H1 (cell line): Measurements from ENCODE around the gene DPYD. TPM values are rescaled to one million over a fixed set of nuclear protein-coding genes. Genes with fewer than 3 reads are reported as not detected.

Source experiments
- CTCF ChIA-PET: fragments of 300-600 bp; sonication (Branson Sonifier 250); formaldehyde crosslinking; loops from one replicate; lab custom pipeline; 2021; ENCODE audit not compliant: partially characterized antibody; lab: Charles Lee
- POLR2A ChIA-PET: fragments of 300-600 bp; sonication (Branson Sonifier 250); formaldehyde crosslinking; loops from one replicate; lab custom pipeline; 2021; ENCODE audit warnings: inconsistent platforms; ENCODE audit not compliant: partially characterized antibody; lab: Charles Lee
- DNase-seq, 2 experiments: peaks; one replicate each; pipeline versions ENCODE4 v3.0.0 to v3.0.0-alpha.2; 2010 to 2022; ENCODE audit warnings: low spot score in 2 of 2, low read depth in 1 of 2, mixed read lengths in 1 of 2
- FAIRE-seq: peaks from 2 replicates; lab custom pipeline; 2011; peaks lifted over from hg19 to GRCh38; lab: Jason Lieb, UNC
- H2AFZ ChIP-seq: 2 replicates; pipeline ENCODE4 v1.8.1; 2012; ENCODE audit warnings: low read length, inconsistent platforms
- H2AK5ac ChIP-seq: 2 replicates; pipeline ENCODE4 v1.6.1; 2013; ENCODE audit warnings: low read depth, low read length
- H2BK120ac ChIP-seq: replicated peaks from 2 replicates; pipeline ENCODE3; 2013; ENCODE audit warnings: low read depth, low read length, inconsistent platforms
- H2BK12ac ChIP-seq: 2 replicates; pipeline ENCODE4 v1.6.1; 2013; ENCODE audit warnings: low read depth, low read length
- H2BK15ac ChIP-seq: 2 replicates; pipeline ENCODE4 v1.6.1; 2013; ENCODE audit warnings: low read length
- H2BK20ac ChIP-seq: 2 replicates; pipeline ENCODE4 v1.6.1; 2013; ENCODE audit warnings: low read length
- H2BK5ac ChIP-seq: 2 replicates; pipeline ENCODE4 v1.6.1; 2013; ENCODE audit warnings: low read depth, low read length
- H3K14ac ChIP-seq: 2 replicates; pipeline ENCODE4 v1.6.1; 2013; ENCODE audit warnings: inconsistent platforms; ENCODE audit not compliant: insufficient read length
- H3K18ac ChIP-seq: 2 replicates; pipeline ENCODE4 v1.6.1; 2013; ENCODE audit warnings: low read length; ENCODE audit errors: extremely low read depth
- H3K23ac ChIP-seq: 2 replicates; pipeline ENCODE4 v1.6.1; 2013; ENCODE audit warnings: inconsistent platforms; ENCODE audit not compliant: insufficient read length
- H3K23me2 ChIP-seq: 2 replicates; pipeline ENCODE4 v1.6.1; 2013; ENCODE audit warnings: low read depth, low read length
- H3K27ac ChIP-seq: 2 replicates; pipeline ENCODE4 v1.6.1; 2011; ENCODE audit warnings: low read depth, low read length, inconsistent platforms
- H3K27me3 ChIP-seq, 4 experiments: replicated peaks in 1 of 4; 1 replicate in 1 of 4; 2 replicates in 3 of 4; pipeline versions ENCODE4 v1.6.1 to v1.8.1; 2011 to 2013; ENCODE audit warnings: low read length in 3 of 4, mild to moderate bottlenecking in 3 of 4, inconsistent platforms in 2 of 4, mixed read lengths in 2 of 4, moderate library complexity in 1 of 4; ENCODE audit not compliant: control insufficient read depth in 3 of 4, insufficient read depth in 3 of 4; ENCODE audit errors: extremely low read depth in 1 of 4
- H3K36me3 ChIP-seq, 4 experiments: 2 replicates each; pipeline versions ENCODE4 v1.6.1 to v1.8.1; 2011 to 2013; ENCODE audit warnings: mild to moderate bottlenecking in 4 of 4, low read length in 3 of 4, moderate library complexity in 2 of 4, control low read depth in 1 of 4, inconsistent platforms in 1 of 4; ENCODE audit not compliant: insufficient read depth in 4 of 4, control insufficient read depth in 2 of 4
- H3K4ac ChIP-seq: replicated peaks from 2 replicates; pipeline ENCODE3; 2013; ENCODE audit warnings: low read length, low read depth, mixed read lengths, inconsistent platforms; ENCODE audit not compliant: insufficient read length
- H3K4me1 ChIP-seq, 4 experiments: replicated peaks in 1 of 4; 1 replicate in 1 of 4; 2 replicates in 3 of 4; pipeline versions ENCODE4 v1.6.1 to v1.8.1; 2011 to 2013; ENCODE audit warnings: low read length in 3 of 4, inconsistent platforms in 2 of 4, mixed read lengths in 1 of 4; ENCODE audit not compliant: insufficient read depth in 4 of 4, control insufficient read depth in 3 of 4
- H3K4me2 ChIP-seq, 2 experiments: 2 replicates each; pipeline versions ENCODE4 v1.6.1 to v1.8.1; 2011 to 2013; ENCODE audit warnings: low read depth in 2 of 2, low read length in 2 of 2, control low read depth in 1 of 2, inconsistent platforms in 1 of 2, mild to moderate bottlenecking in 1 of 2; ENCODE audit not compliant: insufficient read depth in 1 of 2
- H3K4me3 ChIP-seq, 4 experiments: fragments of 200-600, 300-600 bp in 1 of 4; sonication (generic), shearing (Covaris generic), sonication (Bioruptor Twin) in 1 of 4; 2 replicates each; pipeline versions ENCODE4 v1.5.1 to v1.8.1; 2011 to 2016; ENCODE audit warnings: low read length in 4 of 4, low read depth in 3 of 4, control low read depth in 2 of 4, inconsistent platforms in 2 of 4, mild to moderate bottlenecking in 2 of 4, mixed read lengths in 1 of 4, moderate library complexity in 1 of 4; ENCODE audit not compliant: insufficient read depth in 2 of 4; ENCODE audit errors: extremely low read depth in 1 of 4
- H3K56ac ChIP-seq: replicated peaks from 2 replicates; pipeline ENCODE3; 2013; ENCODE audit warnings: low read depth, mild to moderate bottlenecking, mixed read lengths, low read length, inconsistent platforms; ENCODE audit not compliant: insufficient read length
- H3K79me1 ChIP-seq: 2 replicates; pipeline ENCODE4 v1.6.1; 2013; ENCODE audit warnings: low read depth, low read length, control low read depth
- H3K79me2 ChIP-seq, 2 experiments: 2 replicates each; pipeline versions ENCODE4 v1.6.1 to v1.8.1; 2012 to 2013; ENCODE audit warnings: low read length in 2 of 2, mild to moderate bottlenecking in 2 of 2, inconsistent platforms in 1 of 2; ENCODE audit not compliant: insufficient read depth in 2 of 2, control insufficient read depth in 1 of 2
- H3K9ac ChIP-seq, 4 experiments: replicated peaks in 1 of 4; 1 replicate in 1 of 4; 2 replicates in 3 of 4; pipeline versions ENCODE4 v1.6.1 to v1.8.1; 2011 to 2013; ENCODE audit warnings: low read depth in 3 of 4, low read length in 3 of 4, control low read depth in 2 of 4, mild to moderate bottlenecking in 2 of 4, moderate library complexity in 2 of 4, inconsistent platforms in 1 of 4; ENCODE audit errors: extremely low read depth in 1 of 4
- H3K9me3 ChIP-seq, 2 experiments: 2 replicates each; pipeline versions ENCODE4 v1.6.1 to v1.8.1; 2012 to 2013; ENCODE audit warnings: mild to moderate bottlenecking in 2 of 2, moderate library complexity in 2 of 2, control low read depth in 1 of 2, inconsistent platforms in 1 of 2, low read depth in 1 of 2, low read length in 1 of 2, mixed read lengths in 1 of 2; ENCODE audit not compliant: insufficient read depth in 2 of 2
- H4K20me1 ChIP-seq, 2 experiments: replicated peaks in 1 of 2; 2 replicates each; pipeline versions ENCODE3 to v1.8.1; 2011 to 2013; ENCODE audit warnings: inconsistent platforms in 2 of 2, low read length in 2 of 2, mild to moderate bottlenecking in 1 of 2; ENCODE audit not compliant: insufficient read depth in 2 of 2, control insufficient read depth in 1 of 2
- H4K5ac ChIP-seq: 2 replicates; pipeline ENCODE4 v1.6.1; 2013; ENCODE audit warnings: low read length, low read depth, mixed read lengths, inconsistent platforms; ENCODE audit not compliant: insufficient read length
- H4K8ac ChIP-seq: 2 replicates; pipeline ENCODE4 v1.8.0; 2013; ENCODE audit warnings: mild to moderate bottlenecking, moderate library complexity, low read length, inconsistent platforms; ENCODE audit not compliant: insufficient read depth; ENCODE audit errors: extremely low read depth
- H4K91ac ChIP-seq: replicated peaks from 2 replicates; pipeline ENCODE3; 2013; ENCODE audit warnings: low read length, mixed read lengths, inconsistent platforms; ENCODE audit not compliant: insufficient read length
- BRCA1 ChIP-seq: IDR thresholded peaks from 2 replicates; pipeline ENCODE4 v1.6.1; 2012; ENCODE audit warnings: low read depth, low read length, improper control_type of control experiment
- EP300 ChIP-seq, 2 experiments: IDR thresholded peaks; 1 replicate in 1 of 2; 2 replicates in 1 of 2; pipeline ENCODE4 v1.6.1; 2011 to 2012; ENCODE audit warnings: low read depth in 2 of 2, low read length in 2 of 2, mild to moderate bottlenecking in 2 of 2, borderline replicate concordance in 1 of 2, inconsistent platforms in 1 of 2, moderate library complexity in 1 of 2
- GTF2F1 ChIP-seq: IDR thresholded peaks from 2 replicates; pipeline ENCODE4 v1.6.1; 2012; ENCODE audit warnings: low read depth, low read length, improper control_type of control experiment, borderline replicate concordance
- HDAC2 ChIP-seq, 2 experiments: fragments of 300-600 bp in 1 of 2; sonication (generic) in 1 of 2; IDR thresholded peaks; 2 replicates each; pipeline ENCODE4 v1.6.1; 2011 to 2012; ENCODE audit warnings: low read depth in 2 of 2, low read length in 2 of 2, mild to moderate bottlenecking in 2 of 2, moderate library complexity in 2 of 2, borderline replicate concordance in 1 of 2, inconsistent platforms in 1 of 2
- JUN ChIP-seq: IDR thresholded peaks from 2 replicates; pipeline ENCODE4 v1.6.1; 2011; ENCODE audit warnings: low read depth, mild to moderate bottlenecking, improper control_type of control experiment, low read length
- KDM1A ChIP-seq: fragments of 200-600, 300-600 bp; sonication (generic); IDR thresholded peaks from 2 replicates; pipeline ENCODE4 v1.7.1; 2016; ENCODE audit warnings: mild to moderate bottlenecking, low read length, borderline replicate concordance
- MAFK ChIP-seq: IDR thresholded peaks from 2 replicates; pipeline ENCODE4 v1.6.1; 2012; ENCODE audit warnings: low read depth, mild to moderate bottlenecking, improper control_type of control experiment, low read length
- NANOG ChIP-seq: IDR thresholded peaks from 2 replicates; pipeline ENCODE4 v1.6.1; 2011; ENCODE audit warnings: low read length, low read depth, mild to moderate bottlenecking, inconsistent platforms; ENCODE audit not compliant: insufficient read depth, poor library complexity, severe bottlenecking
- POLR2AphosphoS5 ChIP-seq: IDR thresholded peaks from 2 replicates; pipeline ENCODE4 v1.6.1; 2011; ENCODE audit warnings: low read depth, low read length
- RXRA ChIP-seq: IDR thresholded peaks from 2 replicates; pipeline ENCODE4 v1.6.1; 2011; ENCODE audit warnings: low read depth, mild to moderate bottlenecking, low read length, moderate library complexity; ENCODE audit not compliant: insufficient read depth
- SP1 ChIP-seq: IDR thresholded peaks from 2 replicates; pipeline ENCODE4 v1.6.1; 2011; ENCODE audit warnings: low read depth, low read length
- SP2 ChIP-seq: IDR thresholded peaks from 2 replicates; pipeline ENCODE4 v1.6.1; 2012; ENCODE audit warnings: mild to moderate bottlenecking, low read length, inconsistent platforms
- SP4 ChIP-seq: IDR thresholded peaks from 2 replicates; pipeline ENCODE4 v1.6.1; 2012; ENCODE audit warnings: low read length, inconsistent platforms
- TAF7 ChIP-seq: optimal IDR thresholded peaks from 2 replicates; pipeline ENCODE3; 2011; ENCODE audit warnings: low read depth, mild to moderate bottlenecking, inconsistent platforms, low read length, moderate library complexity, borderline replicate concordance
- TEAD4 ChIP-seq: IDR thresholded peaks from 2 replicates; pipeline ENCODE4 v1.6.1; 2012; ENCODE audit warnings: low read depth, low read length, inconsistent platforms, mixed read lengths
- WGBS, 2 experiments: shearing (Covaris generic) in 1 of 2; methylation state at CpG; one replicate each; pipeline versions ENCODE4 v1.1.6 to v1.1.7; 2013 to 2015; ENCODE audit warnings: low lambda C conversion rate in 2 of 2, mixed read lengths in 2 of 2, inconsistent platforms in 1 of 2, low coverage in 1 of 2, missing lambda C conversion rate in 1 of 2; ENCODE audit not compliant: insufficient replicate concordance in 2 of 2, insufficient coverage in 1 of 2, insufficient read length in 1 of 2; ENCODE audit errors: extremely low coverage in 1 of 2, missing lambda C conversion rate in 1 of 2; 5-methylcytosine and 5-hydroxymethylcytosine counted together
- polyA plus RNA-seq, 7 experiments: library from polyadenylated mRNA; depleted of rRNA in 3 of 7; stranded (reverse) in 5 of 7; unstranded in 2 of 7; fragments of >200 nt in 5 of 7; fragments of 200-250 nt in 2 of 7; gene quantifications; 1 replicate in 5 of 7; 2 replicates in 1 of 7; 4 replicates in 1 of 7; pipeline versions ENCODE4 v1.2.1 to v1.2.3, GENCODE V29; 2011 to 2013; ENCODE audit warnings: missing spikeins in 2 of 7, mixed read lengths in 2 of 7
- total RNA-seq: library from RNA; stranded (reverse); fragmentation: NEBNext Ultra II Directional; extraction: Animal tissue kit (Norgen Biotek cat#: 25700); gene quantifications from 2 replicates; pipeline ENCODE4 v1.2.1, GENCODE V29; 2021

DPYD gene
- total and polyA plus RNA-seq, 2 of the 8 experiments (the other 6 are each of a cell fraction or from before 2014, with no cell fraction given) = 0.29 to 0.73 TPM

DNA sequence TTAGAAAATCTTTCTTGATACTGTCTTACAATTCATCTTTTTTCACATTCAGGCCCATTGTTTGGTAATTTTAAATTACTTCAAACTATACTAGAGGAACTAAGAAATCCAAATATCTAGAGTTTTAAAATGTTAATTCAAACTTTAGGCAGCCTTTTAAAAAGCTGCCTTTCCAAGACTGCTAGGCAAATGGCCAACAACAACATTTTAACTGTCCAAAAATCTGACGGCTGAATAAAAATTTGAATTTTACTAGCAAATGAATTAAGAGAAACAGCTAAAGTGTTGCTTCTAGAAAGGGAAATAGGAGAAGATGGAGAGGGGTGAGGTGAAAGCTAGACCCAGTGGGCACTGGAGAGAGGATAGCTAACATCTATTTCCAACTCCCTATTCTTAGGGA is 17.2 kb downstream of the DPYD start:
- Histone ChIP-seq H3K23ac (no peak overlapping the region), H3K9me3 (no peaks in the 10 kb centered on the region), H3K4ac (no peak overlapping the region), H3K79me1 (no peaks in the 10 kb centered on the region), H3K14ac (no peak overlapping the region), H3K79me2 (no peaks in the 10 kb centered on the region), H2BK12ac (no peak overlapping the region), H3K4me1 (no peaks in the 10 kb centered on the region), H4K20me1 (no peaks in the 10 kb centered on the region), H2AFZ (no peak overlapping the region), H2BK5ac (no peak overlapping the region), H2AK5ac (no peak overlapping the region), H4K5ac (no peak overlapping the region), H3K27me3 (no peaks in the 10 kb centered on the region), H4K91ac (no peak overlapping the region), H3K18ac (no peak overlapping the region), H3K9ac (no peak overlapping the region), H2BK15ac (no peak overlapping the region), H4K8ac (no peak overlapping the region), H3K27ac (no peak overlapping the region), H2BK120ac (no peak overlapping the region), H3K23me2 (no peaks in the 10 kb centered on the region), H3K56ac (no peak overlapping the region), H3K4me2 (no peak overlapping the region), H2BK20ac (no peak overlapping the region), H3K4me3 (no peak overlapping the region), H3K36me3 (no peaks in the 10 kb centered on the region)
- DNase-seq (no peak), FAIRE-seq (no peak)
- ChIA-PET POLR2A (no interaction called here), CTCF (interaction anchor here (0.7 kb wide), 1 partner anchor 378 kb away, joined by 3 read pairs; no protein-coding TSS in a partner anchor)
- WGBS, 2 experiments = 72% methylated on average over 1 of the region's 1 CpG; no CpG with 5 or more reads in 1 of the 2 experiments
- TF ChIP-seq BRCA1 = no peak
- no peak for TF ChIP-seq POLR2AphosphoS5
- TF ChIP-seq SP4 = no peak
- no peak for TF ChIP-seq SP1
- TF ChIP-seq EP300 (IDR thresholded peaks at IDR 0.05; ENCODE audit: borderline replicate concordance in 1 of 2, low read depth in 2 of 2, low read length in 2 of 2) = no peak
- TF ChIP-seq HDAC2 (IDR thresholded peaks at IDR 0.05; ENCODE audit: borderline replicate concordance in 1 of 2, low read depth in 2 of 2, low read length in 2 of 2) = no peak
- TF ChIP-seq MAFK = no peak
- no peak for TF ChIP-seq GTF2F1
- no peak for TF ChIP-seq RXRA
- no peak for TF ChIP-seq SP2
- TF ChIP-seq KDM1A = no peak
- no peak for TF ChIP-seq JUN
- TF ChIP-seq TEAD4 = no peak
- TF ChIP-seq NANOG = no peak
- no peak for TF ChIP-seq TAF7
